GM12878 (cell line): ENCODE measurements around the gene TSNAX. TPM values are rescaled to one million over a fixed set of nuclear protein-coding genes. Genes with fewer than 3 reads are reported as not detected.

Source experiments
- ATAC-seq: fragments of 200-7000 bp; cut with Tn5 transposase; 3 replicates; pipeline ENCODE4 v1.9.1; 2020; ENCODE audit warnings: mild to moderate bottlenecking, moderate library complexity
- BruUV-seq: library from RNA; stranded (reverse); fragments of 400-500 nt; replicated peaks from 2 replicates; lab custom pipeline; 2021; lab: Mats Ljungman, UMichigan
- CTCF ChIA-PET: fragments of 300-600 bp; sonication (Branson Sonifier 250); formaldehyde crosslinking; extraction: SDS; loops from one replicate; lab custom pipeline; 2021; ENCODE audit warnings: inconsistent platforms; lab: Yijun Ruan, JAX
- POLR2A ChIA-PET: fragments of 350-600 bp; formaldehyde crosslinking; extraction: SDS; loops from one replicate; lab custom pipeline; 2021; ENCODE audit warnings: inconsistent platforms; lab: Charles Lee
- RAD21 ChIA-PET: fragments of 300-600 bp; sonication (Branson Sonifier 250); formaldehyde crosslinking; loops from one replicate; lab custom pipeline; 2023; ENCODE audit warnings: antibody characterized with exemption; ENCODE audit not compliant: unreplicated experiment; lab: Charles Lee
- SMC1A ChIA-PET: fragments of 300-600 bp; sonication (Branson Sonifier 250); formaldehyde crosslinking; loops from one replicate; lab custom pipeline; 2023; ENCODE audit not compliant: unreplicated experiment, uncharacterized antibody; lab: Charles Lee
- DNase-seq: peaks from one replicate; pipeline ENCODE4 v3.0.0-alpha.2; 2011; ENCODE audit warnings: low read depth, low spot score
- FAIRE-seq: peaks from 3 replicates; lab custom pipeline; 2011; peaks lifted over from hg19 to GRCh38; lab: Jason Lieb, UNC
- H2AFZ ChIP-seq: 2 replicates; pipeline ENCODE4 v1.6.0; 2011; ENCODE audit warnings: low read depth, low read length, control low read depth; ENCODE audit not compliant: control insufficient read depth
- H3K27ac ChIP-seq: 2 replicates; pipeline ENCODE4 v1.5.1; 2011; ENCODE audit warnings: control low read depth; ENCODE audit not compliant: control insufficient read depth, insufficient read depth
- H3K27me3 ChIP-seq, 2 experiments: replicated peaks in 1 of 2; 2 replicates each; pipeline versions ENCODE4 v1.6.0 to v1.6.1; 2011; ENCODE audit warnings: low read length in 1 of 2; ENCODE audit not compliant: control insufficient read depth in 2 of 2, insufficient read depth in 2 of 2
- H3K36me3 ChIP-seq, 2 experiments: 2 replicates each; pipeline ENCODE4 v1.5.1; 2011; ENCODE audit warnings: low read length in 1 of 2; ENCODE audit not compliant: control insufficient read depth in 2 of 2, insufficient read depth in 2 of 2
- H3K4me1 ChIP-seq: 2 replicates; pipeline ENCODE4 v1.6.1; 2011; ENCODE audit warnings: mild to moderate bottlenecking, low read length, moderate library complexity, mixed read lengths; ENCODE audit not compliant: control insufficient read depth, insufficient read depth
- H3K4me2 ChIP-seq: 2 replicates; pipeline ENCODE4 v1.6.0; 2011; ENCODE audit warnings: control low read depth; ENCODE audit not compliant: control insufficient read depth, insufficient read depth
- H3K4me3 ChIP-seq: fragments of 200-600 bp; sonication (generic); 2 replicates; pipeline ENCODE4 v1.5.1; 2016
- H3K79me2 ChIP-seq: 2 replicates; pipeline ENCODE4 v1.6.0; 2011; ENCODE audit warnings: low read length; ENCODE audit not compliant: control insufficient read depth, insufficient read depth
- H3K9ac ChIP-seq: 2 replicates; pipeline ENCODE4 v1.8.0; 2011; ENCODE audit warnings: low read length, control low read depth, mixed read lengths; ENCODE audit not compliant: control insufficient read depth, insufficient read depth
- H3K9me3 ChIP-seq: replicated peaks from 3 replicates; pipeline ENCODE4 v1.5.1; 2011; ENCODE audit warnings: mild to moderate bottlenecking, low read length; ENCODE audit not compliant: control insufficient read depth, insufficient read depth
- H4K20me1 ChIP-seq: 2 replicates; pipeline ENCODE4 v1.6.0; 2011; ENCODE audit not compliant: control insufficient read depth, insufficient read depth
- ATF2 ChIP-seq: IDR thresholded peaks from 2 replicates; pipeline ENCODE4 v1.6.1; 2012; ENCODE audit warnings: low read length, inconsistent platforms
- CHD4 ChIP-seq: fragments of 200-600 bp; sonication (generic); IDR thresholded peaks from 2 replicates; pipeline ENCODE4 v1.6.1; 2016; ENCODE audit warnings: mild to moderate bottlenecking
- CREB1 ChIP-seq: IDR thresholded peaks from 2 replicates; pipeline ENCODE4 v1.6.1; 2012; ENCODE audit warnings: low read depth, mild to moderate bottlenecking, inconsistent platforms
- JUNB ChIP-seq: IDR thresholded peaks from 2 replicates; pipeline ENCODE4 v1.6.1; 2016; ENCODE audit warnings: antibody characterized with exemption, mild to moderate bottlenecking
- MTA3 ChIP-seq: IDR thresholded peaks from 2 replicates; pipeline ENCODE4 v1.6.1; 2012; ENCODE audit warnings: low read length, inconsistent platforms, borderline replicate concordance
- POU2F2 ChIP-seq: IDR thresholded peaks from 3 replicates; pipeline ENCODE4 v1.6.1; 2011; ENCODE audit warnings: low read depth, mild to moderate bottlenecking, low read length, borderline replicate concordance
- RELB ChIP-seq: fragments of 450-650 bp; IDR thresholded peaks from 2 replicates; pipeline ENCODE4 v1.6.1; 2017; ENCODE audit warnings: low read depth, mild to moderate bottlenecking, moderate library complexity
- WGBS: methylation state at CpG from one replicate; pipeline ENCODE4 v1.1.6; 2016; ENCODE audit warnings: low lambda C conversion rate; ENCODE audit not compliant: insufficient replicate concordance, insufficient coverage; ENCODE audit errors: missing lambda C conversion rate; 5-methylcytosine and 5-hydroxymethylcytosine counted together
- in situ Hi-C: fragments of 300-500 bp; cut with MboI; formaldehyde crosslinking; loops from 9 replicates; pipeline ENCODE4 v1.14.3; 2018; ENCODE audit warnings: mixed read lengths
- intact Hi-C: fragments of 100-400 bp; cut with micrococcal nuclease; formaldehyde crosslinking; loops from one replicate; pipeline ENCODE4 v1.14.2; 2022; ENCODE audit not compliant: unreplicated experiment
- polyA plus RNA-seq, 11 experiments: library from polyadenylated mRNA; depleted of rRNA in 4 of 11; unstranded in 6 of 11; stranded (reverse) in 5 of 11; fragments of >200 nt; fragmentation: Nextera tagmentation in 4 of 11; fragmentation: Illumina TruSeq in 1 of 11; extraction: Ambion mirVana in 4 of 11; extraction: Trizol in 1 of 11; gene quantifications; 1 replicate in 1 of 11; 2 replicates in 10 of 11; pipeline versions ENCODE4 v1.2.1 to v1.2.3, GENCODE V29; 2011 to 2016; ENCODE audit warnings: inconsistent platforms in 2 of 11, missing spikeins in 2 of 11, low read depth in 1 of 11
- total RNA-seq, 4 experiments: library from RNA; depleted of rRNA in 3 of 4; stranded (reverse); fragments of >200 nt in 3 of 4; fragmentation: Illumina TruSeq in 1 of 4; extraction: Trizol in 1 of 4; gene quantifications; 2 replicates each; pipeline versions ENCODE4 v1.2.1 to v1.2.3, GENCODE V29; 2013 to 2021
- TF ChIP-seq, protein P1 (sequence below): fragments of 450-650 bp; formaldehyde crosslinking; IDR thresholded peaks from 2 replicates; pipeline ENCODE4 v1.5.0; 2022; ENCODE audit warnings: mild to moderate bottlenecking, missing genetic modification characterization
- TF ChIP-seq, protein P2 (sequence below): fragments of 450-650 bp; IDR thresholded peaks from 2 replicates; pipeline ENCODE4 v1.6.1; 2018; ENCODE audit warnings: mild to moderate bottlenecking, low read depth, moderate library complexity; ENCODE audit not compliant: partially characterized antibody

The TSNAX gene
- total and polyA plus RNA-seq, 10 of the 15 experiments (the other 5 are each of a cell fraction or from before 2014, with no cell fraction given) = 24.8 to 49.7 (median 35.6) TPM

DNA sequence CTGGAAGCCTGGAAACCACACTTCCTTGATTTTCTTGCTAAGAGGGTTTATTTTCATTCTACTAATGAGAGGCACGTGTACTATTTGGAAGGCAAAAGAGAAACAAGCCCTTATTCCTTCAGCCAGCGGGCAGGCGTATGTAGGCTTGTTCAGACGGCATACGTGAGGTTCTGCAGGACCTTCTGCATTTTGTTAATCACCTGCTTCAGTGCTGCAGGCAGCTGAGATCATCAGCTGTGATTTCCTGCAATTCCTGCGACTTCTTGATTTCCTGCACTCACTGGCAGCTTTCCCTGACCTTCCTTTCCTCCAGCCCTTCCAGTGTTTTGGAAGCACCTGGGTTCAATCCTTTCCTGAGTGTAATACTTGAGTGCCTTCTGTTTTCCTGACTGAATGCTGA, 43.4 kb downstream of the TSNAX start:
- no TSS peak for BruUV-seq
- Histone ChIP-seq H2AFZ (no peak overlapping the region), H3K27ac (no peak overlapping the region), H3K36me3 (no peaks in the 10 kb centered on the region), H4K20me1 (no peaks in the 10 kb centered on the region), H3K9ac (no peak overlapping the region), H3K27me3 (no peaks in the 10 kb centered on the region), H3K4me2 (no peak overlapping the region), H3K9me3 (no peaks in the 10 kb centered on the region), H3K79me2 (no peaks in the 10 kb centered on the region), H3K4me1 (no peaks in the 10 kb centered on the region), H3K4me3 (no peak overlapping the region)
- no peak for FAIRE-seq
- TF ChIP-seq ATF2 (no peak), CREB1 (no peak), RELB (no peak), CHD4 (no peak), JUNB (no peak), MTA3 (no peak), POU2F2 (no peak)
- TF ChIP-seq, protein P1, sequence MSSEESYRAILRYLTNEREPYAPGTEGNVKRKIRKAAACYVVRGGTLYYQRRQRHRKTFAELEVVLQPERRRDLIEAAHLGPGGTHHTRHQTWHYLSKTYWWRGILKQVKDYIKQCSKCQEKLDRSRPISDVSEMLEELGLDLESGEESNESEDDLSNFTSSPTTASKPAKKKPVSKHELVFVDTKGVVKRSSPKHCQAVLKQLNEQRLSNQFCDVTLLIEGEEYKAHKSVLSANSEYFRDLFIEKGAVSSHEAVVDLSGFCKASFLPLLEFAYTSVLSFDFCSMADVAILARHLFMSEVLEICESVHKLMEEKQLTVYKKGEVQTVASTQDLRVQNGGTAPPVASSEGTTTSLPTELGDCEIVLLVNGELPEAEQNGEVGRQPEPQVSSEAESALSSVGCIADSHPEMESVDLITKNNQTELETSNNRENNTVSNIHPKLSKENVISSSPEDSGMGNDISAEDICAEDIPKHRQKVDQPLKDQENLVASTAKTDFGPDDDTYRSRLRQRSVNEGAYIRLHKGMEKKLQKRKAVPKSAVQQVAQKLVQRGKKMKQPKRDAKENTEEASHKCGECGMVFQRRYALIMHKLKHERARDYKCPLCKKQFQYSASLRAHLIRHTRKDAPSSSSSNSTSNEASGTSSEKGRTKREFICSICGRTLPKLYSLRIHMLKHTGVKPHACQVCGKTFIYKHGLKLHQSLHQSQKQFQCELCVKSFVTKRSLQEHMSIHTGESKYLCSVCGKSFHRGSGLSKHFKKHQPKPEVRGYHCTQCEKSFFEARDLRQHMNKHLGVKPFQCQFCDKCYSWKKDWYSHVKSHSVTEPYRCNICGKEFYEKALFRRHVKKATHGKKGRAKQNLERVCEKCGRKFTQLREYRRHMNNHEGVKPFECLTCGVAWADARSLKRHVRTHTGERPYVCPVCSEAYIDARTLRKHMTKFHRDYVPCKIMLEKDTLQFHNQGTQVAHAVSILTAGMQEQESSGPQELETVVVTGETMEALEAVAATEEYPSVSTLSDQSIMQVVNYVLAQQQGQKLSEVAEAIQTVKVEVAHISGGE (CRISPR knock-in tag) = no peak
- TF ChIP-seq, protein P2, sequence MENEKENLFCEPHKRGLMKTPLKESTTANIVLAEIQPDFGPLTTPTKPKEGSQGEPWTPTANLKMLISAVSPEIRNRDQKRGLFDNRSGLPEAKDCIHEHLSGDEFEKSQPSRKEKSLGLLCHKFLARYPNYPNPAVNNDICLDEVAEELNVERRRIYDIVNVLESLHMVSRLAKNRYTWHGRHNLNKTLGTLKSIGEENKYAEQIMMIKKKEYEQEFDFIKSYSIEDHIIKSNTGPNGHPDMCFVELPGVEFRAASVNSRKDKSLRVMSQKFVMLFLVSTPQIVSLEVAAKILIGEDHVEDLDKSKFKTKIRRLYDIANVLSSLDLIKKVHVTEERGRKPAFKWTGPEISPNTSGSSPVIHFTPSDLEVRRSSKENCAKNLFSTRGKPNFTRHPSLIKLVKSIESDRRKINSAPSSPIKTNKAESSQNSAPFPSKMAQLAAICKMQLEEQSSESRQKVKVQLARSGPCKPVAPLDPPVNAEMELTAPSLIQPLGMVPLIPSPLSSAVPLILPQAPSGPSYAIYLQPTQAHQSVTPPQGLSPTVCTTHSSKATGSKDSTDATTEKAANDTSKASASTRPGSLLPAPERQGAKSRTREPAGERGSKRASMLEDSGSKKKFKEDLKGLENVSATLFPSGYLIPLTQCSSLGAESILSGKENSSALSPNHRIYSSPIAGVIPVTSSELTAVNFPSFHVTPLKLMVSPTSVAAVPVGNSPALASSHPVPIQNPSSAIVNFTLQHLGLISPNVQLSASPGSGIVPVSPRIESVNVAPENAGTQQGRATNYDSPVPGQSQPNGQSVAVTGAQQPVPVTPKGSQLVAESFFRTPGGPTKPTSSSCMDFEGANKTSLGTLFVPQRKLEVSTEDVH = no peak
- intact Hi-C loops = no loop called here
- no peak for ATAC-seq
- in situ Hi-C loops = no loop called here
- ChIA-PET RAD21 (no interaction called here), POLR2A (no interaction called here), CTCF (interaction anchor here (1.1 kb wide), 1 partner anchor 31 kb away, joined by 3 read pairs; no protein-coding TSS in a partner anchor), SMC1A (no interaction called here)
- 88% methylated on average over 6 of the region's 6 CpGs for whole genome bisulfite sequencing
- DNase-seq = no peak
